Liver (tissue), 9 donors: ENCODE measurements around the gene PKD1L1. TPM values are rescaled to one million over a fixed set of nuclear protein-coding genes. Genes with fewer than 3 reads are reported as not detected.

Experiments
- DNase-seq: peaks from one replicate; pipeline ENCODE4 v3.0.0-alpha.2; 2017; ENCODE audit warnings: low spot score
- H3K27ac ChIP-seq, 2 donors: one replicate each; pipeline ENCODE4 v1.7.0; 2013; ENCODE audit warnings: inconsistent platforms in 2 of 2, low read length in 2 of 2, control low read depth in 1 of 2, low read depth in 1 of 2, mild to moderate bottlenecking in 1 of 2
- H3K27me3 ChIP-seq, 4 donors: one replicate each; pipeline versions ENCODE4 v1.6.1 to v1.7.0; 2013; ENCODE audit warnings: low read length in 3 of 4, inconsistent platforms in 1 of 4, mild to moderate bottlenecking in 1 of 4, moderate library complexity in 1 of 4; ENCODE audit not compliant: control insufficient read depth in 4 of 4, insufficient read depth in 4 of 4
- H3K36me3 ChIP-seq, 4 donors: one replicate each; pipeline versions ENCODE4 v1.6.1 to v1.7.0; 2013; ENCODE audit warnings: low read length in 3 of 4, mild to moderate bottlenecking in 3 of 4, low read depth in 1 of 4, moderate library complexity in 1 of 4; ENCODE audit not compliant: control insufficient read depth in 4 of 4, insufficient read depth in 3 of 4
- H3K4me1 ChIP-seq, 4 donors: one replicate each; pipeline versions ENCODE4 v1.6.1 to v1.7.0; 2013; ENCODE audit warnings: low read length in 3 of 4, mild to moderate bottlenecking in 3 of 4, moderate library complexity in 1 of 4; ENCODE audit not compliant: control insufficient read depth in 4 of 4, insufficient read depth in 4 of 4
- H3K4me3 ChIP-seq, 3 donors: one replicate each; pipeline versions ENCODE4 v1.6.1 to v1.7.0; 2013; ENCODE audit warnings: low read length in 3 of 3, control low read depth in 1 of 3, low read depth in 1 of 3, mild to moderate bottlenecking in 1 of 3
- H3K9ac ChIP-seq, 2 donors: one replicate each; pipeline ENCODE4 v1.7.0; 2013; ENCODE audit warnings: low read length in 2 of 2, mild to moderate bottlenecking in 2 of 2, moderate library complexity in 2 of 2, control low read depth in 1 of 2, low read depth in 1 of 2
- H3K9me3 ChIP-seq, 4 donors: one replicate each; pipeline versions ENCODE4 v1.6.1 to v1.7.0; 2013; ENCODE audit warnings: low read length in 3 of 4; ENCODE audit not compliant: control insufficient read depth in 4 of 4
- EGR1 ChIP-seq, 2 donors: IDR thresholded peaks; 2 replicates each; pipeline ENCODE4 v1.6.1; 2016 to 2018; ENCODE audit warnings: antibody characterized with exemption in 2 of 2, low read depth in 2 of 2
- FOXA1 ChIP-seq: IDR thresholded peaks from 2 replicates; pipeline ENCODE4 v1.6.1; 2016; ENCODE audit warnings: antibody characterized with exemption
- FOXA2 ChIP-seq: IDR thresholded peaks from 2 replicates; pipeline ENCODE4 v1.6.1; 2016; ENCODE audit warnings: antibody characterized with exemption
- GABPA ChIP-seq, 2 donors: IDR thresholded peaks in 1 of 2; conservative IDR thresholded peaks in 1 of 2; 2 replicates each; pipeline ENCODE4 v1.6.1; 2016; ENCODE audit warnings: antibody characterized with exemption in 2 of 2, mild to moderate bottlenecking in 1 of 2, moderate library complexity in 1 of 2
- HNF4A ChIP-seq, 2 donors: conservative IDR thresholded peaks; 2 replicates each; pipeline ENCODE4 v1.6.1; 2016; ENCODE audit warnings: antibody characterized with exemption in 2 of 2, mild to moderate bottlenecking in 2 of 2
- HNF4G ChIP-seq: IDR thresholded peaks from 2 replicates; pipeline ENCODE4 v1.6.1; 2016; ENCODE audit warnings: antibody characterized with exemption
- JUND ChIP-seq, 2 donors: IDR thresholded peaks; 2 replicates each; pipeline ENCODE4 v1.6.1; 2016; ENCODE audit warnings: antibody characterized with exemption in 2 of 2
- NR2F2 ChIP-seq: IDR thresholded peaks from 2 replicates; pipeline ENCODE4 v1.6.1; 2016; ENCODE audit warnings: antibody characterized with exemption
- RAD21 ChIP-seq, 2 donors: IDR thresholded peaks; 2 replicates each; pipeline ENCODE4 v1.6.1; 2016; ENCODE audit warnings: antibody characterized with exemption in 2 of 2, mild to moderate bottlenecking in 2 of 2
- RXRA ChIP-seq, 2 donors: IDR thresholded peaks; 2 replicates each; pipeline ENCODE4 v1.6.1; 2017 to 2018; ENCODE audit warnings: antibody characterized with exemption in 2 of 2, mild to moderate bottlenecking in 1 of 2
- SP1 ChIP-seq: IDR thresholded peaks from 2 replicates; pipeline ENCODE4 v1.6.1; 2018; ENCODE audit warnings: antibody characterized with exemption, mild to moderate bottlenecking
- TAF1 ChIP-seq: conservative IDR thresholded peaks from 2 replicates; pipeline ENCODE4 v1.6.1; 2016; ENCODE audit warnings: antibody characterized with exemption, mild to moderate bottlenecking
- YY1 ChIP-seq: IDR thresholded peaks from 2 replicates; pipeline ENCODE4 v1.6.1; 2016; ENCODE audit warnings: antibody characterized with exemption, mild to moderate bottlenecking
- WGBS: extraction: QIAGEN DNeasy Blood & Tissue Kit; methylation state at CpG from one replicate; pipeline ENCODE4 v1.1.7; 2013; 5-methylcytosine and 5-hydroxymethylcytosine counted together
- polyA plus RNA-seq, 2 donors: library from polyadenylated mRNA; stranded (reverse) in 1 of 2; unstranded in 1 of 2; fragments of 200-250 nt in 1 of 2; fragments of >200 nt in 1 of 2; fragmentation: Nextera tagmentation in 1 of 2; extraction: Ambion mirVana in 1 of 2; gene quantifications; one replicate each; pipeline versions ENCODE4 v1.2.1 to v1.2.3, GENCODE V29; 2013 to 2015
- total RNA-seq, 2 donors: library from RNA; depleted of rRNA; stranded (reverse); fragments of >200 nt; gene quantifications; one replicate each; pipeline ENCODE4 v1.2.3, GENCODE V29; 2014
- TF ChIP-seq, protein P1 (sequence below): IDR thresholded peaks from 2 replicates; pipeline ENCODE4 v1.6.1; 2016; ENCODE audit warnings: antibody characterized with exemption, mild to moderate bottlenecking
- TF ChIP-seq, protein P2 (sequence below): IDR thresholded peaks from 2 replicates; pipeline ENCODE4 v1.6.1; 2016; ENCODE audit warnings: antibody characterized with exemption
- TF ChIP-seq, protein P3 (sequence below): IDR thresholded peaks from 2 replicates; pipeline ENCODE4 v1.6.1; 2016; ENCODE audit warnings: antibody characterized with exemption
- TF ChIP-seq, protein P4 (sequence below): fragments of 150-350 bp; IDR thresholded peaks from 2 replicates; pipeline ENCODE4 v1.5.1; 2017; ENCODE audit warnings: improper control_type of control experiment, low read depth, low read length; ENCODE audit not compliant: missing input control
- TF ChIP-seq, protein P5 (sequence below): IDR thresholded peaks from 2 replicates; pipeline ENCODE4 v1.6.1; 2016; ENCODE audit warnings: antibody characterized with exemption
- donor health status: healthy.
- donor health status: healthy.
- donor health status: healthy.
- donor health status: healthy.
- donor health status: healthy.

PKD1L1 gene
- total and polyA plus RNA-seq, 4 donors = 0.08 to 0.25 (median 0.11) TPM

DNA sequence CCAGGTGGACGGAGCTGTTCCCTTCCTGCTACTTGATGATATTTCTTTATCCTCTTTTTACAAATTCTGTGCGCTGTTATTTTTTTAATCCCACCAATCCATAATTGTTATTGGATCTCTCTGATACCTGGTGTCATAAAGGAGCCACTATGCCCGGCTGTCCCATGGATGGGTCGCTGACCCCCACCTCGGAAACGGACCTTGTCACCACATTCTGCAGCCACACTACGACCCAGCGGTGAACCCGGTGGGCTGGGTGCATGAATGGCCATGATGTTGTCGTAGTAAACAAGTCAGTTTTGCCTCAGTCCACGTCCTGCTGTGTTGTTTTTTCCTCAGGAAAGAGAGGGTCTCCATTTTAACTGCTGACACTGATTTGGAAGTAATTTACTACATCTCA, 112.2 kb downstream of the PKD1L1 start:
- no peaks in the 10 kb centered on the region for H3K9me3 ChIP-seq
- no peaks in the 10 kb centered on the region for H3K36me3 ChIP-seq
- no peak for DNase-seq
- no peak overlapping the region for H3K27ac ChIP-seq
- no peak for TF ChIP-seq RXRA (IDR thresholded peaks at IDR 0.05)
- TF ChIP-seq NR2F2 = no peak
- no peaks in the 10 kb centered on the region for H3K27me3 ChIP-seq
- H3K4me1 ChIP-seq = no peaks in the 10 kb centered on the region
- H3K4me3 ChIP-seq = no peak overlapping the region
- WGBS = 82% methylated on average over 11 of the region's 11 CpGs
- no peak overlapping the region for H3K9ac ChIP-seq

DNA sequence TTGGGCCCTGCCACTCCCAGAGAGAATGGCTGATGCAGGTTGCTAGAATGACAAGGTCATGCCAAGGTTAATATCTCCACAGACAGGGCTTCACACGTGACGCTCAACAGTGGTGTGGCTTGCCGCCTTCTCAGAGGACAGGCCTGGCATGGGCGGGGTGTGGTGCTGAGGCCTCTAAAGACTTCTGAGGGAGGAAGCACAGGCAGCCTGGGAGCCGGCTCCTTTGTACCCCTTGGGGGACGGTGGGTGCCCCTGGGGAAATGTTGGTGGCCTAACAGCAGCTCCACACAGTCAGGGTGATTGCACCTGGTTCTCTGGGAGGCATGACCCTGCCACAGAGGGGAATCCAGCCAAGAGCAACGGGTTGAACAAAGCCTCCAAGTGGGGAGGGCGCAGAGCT, 115.1 kb downstream of the PKD1L1 start:
- 94% methylated on average over 8 of the region's 8 CpGs for WGBS
- H3K9ac ChIP-seq = no peak overlapping the region
- H3K4me1 ChIP-seq = peaks cover 0 to 7% (median 2%) of the 10 kb centered on the region in 4 donors
- DNase-seq = no peak
- TF ChIP-seq, protein P1, sequence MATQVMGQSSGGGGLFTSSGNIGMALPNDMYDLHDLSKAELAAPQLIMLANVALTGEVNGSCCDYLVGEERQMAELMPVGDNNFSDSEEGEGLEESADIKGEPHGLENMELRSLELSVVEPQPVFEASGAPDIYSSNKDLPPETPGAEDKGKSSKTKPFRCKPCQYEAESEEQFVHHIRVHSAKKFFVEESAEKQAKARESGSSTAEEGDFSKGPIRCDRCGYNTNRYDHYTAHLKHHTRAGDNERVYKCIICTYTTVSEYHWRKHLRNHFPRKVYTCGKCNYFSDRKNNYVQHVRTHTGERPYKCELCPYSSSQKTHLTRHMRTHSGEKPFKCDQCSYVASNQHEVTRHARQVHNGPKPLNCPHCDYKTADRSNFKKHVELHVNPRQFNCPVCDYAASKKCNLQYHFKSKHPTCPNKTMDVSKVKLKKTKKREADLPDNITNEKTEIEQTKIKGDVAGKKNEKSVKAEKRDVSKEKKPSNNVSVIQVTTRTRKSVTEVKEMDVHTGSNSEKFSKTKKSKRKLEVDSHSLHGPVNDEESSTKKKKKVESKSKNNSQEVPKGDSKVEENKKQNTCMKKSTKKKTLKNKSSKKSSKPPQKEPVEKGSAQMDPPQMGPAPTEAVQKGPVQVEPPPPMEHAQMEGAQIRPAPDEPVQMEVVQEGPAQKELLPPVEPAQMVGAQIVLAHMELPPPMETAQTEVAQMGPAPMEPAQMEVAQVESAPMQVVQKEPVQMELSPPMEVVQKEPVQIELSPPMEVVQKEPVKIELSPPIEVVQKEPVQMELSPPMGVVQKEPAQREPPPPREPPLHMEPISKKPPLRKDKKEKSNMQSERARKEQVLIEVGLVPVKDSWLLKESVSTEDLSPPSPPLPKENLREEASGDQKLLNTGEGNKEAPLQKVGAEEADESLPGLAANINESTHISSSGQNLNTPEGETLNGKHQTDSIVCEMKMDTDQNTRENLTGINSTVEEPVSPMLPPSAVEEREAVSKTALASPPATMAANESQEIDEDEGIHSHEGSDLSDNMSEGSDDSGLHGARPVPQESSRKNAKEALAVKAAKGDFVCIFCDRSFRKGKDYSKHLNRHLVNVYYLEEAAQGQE = no peak
- TF ChIP-seq, protein P2, sequence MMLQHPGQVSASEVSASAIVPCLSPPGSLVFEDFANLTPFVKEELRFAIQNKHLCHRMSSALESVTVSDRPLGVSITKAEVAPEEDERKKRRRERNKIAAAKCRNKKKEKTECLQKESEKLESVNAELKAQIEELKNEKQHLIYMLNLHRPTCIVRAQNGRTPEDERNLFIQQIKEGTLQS = no peak
- TF ChIP-seq, protein P3, sequence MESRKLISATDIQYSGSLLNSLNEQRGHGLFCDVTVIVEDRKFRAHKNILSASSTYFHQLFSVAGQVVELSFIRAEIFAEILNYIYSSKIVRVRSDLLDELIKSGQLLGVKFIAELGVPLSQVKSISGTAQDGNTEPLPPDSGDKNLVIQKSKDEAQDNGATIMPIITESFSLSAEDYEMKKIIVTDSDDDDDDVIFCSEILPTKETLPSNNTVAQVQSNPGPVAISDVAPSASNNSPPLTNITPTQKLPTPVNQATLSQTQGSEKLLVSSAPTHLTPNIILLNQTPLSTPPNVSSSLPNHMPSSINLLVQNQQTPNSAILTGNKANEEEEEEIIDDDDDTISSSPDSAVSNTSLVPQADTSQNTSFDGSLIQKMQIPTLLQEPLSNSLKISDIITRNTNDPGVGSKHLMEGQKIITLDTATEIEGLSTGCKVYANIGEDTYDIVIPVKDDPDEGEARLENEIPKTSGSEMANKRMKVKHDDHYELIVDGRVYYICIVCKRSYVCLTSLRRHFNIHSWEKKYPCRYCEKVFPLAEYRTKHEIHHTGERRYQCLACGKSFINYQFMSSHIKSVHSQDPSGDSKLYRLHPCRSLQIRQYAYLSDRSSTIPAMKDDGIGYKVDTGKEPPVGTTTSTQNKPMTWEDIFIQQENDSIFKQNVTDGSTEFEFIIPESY = no peak
- TF ChIP-seq, protein P4, sequence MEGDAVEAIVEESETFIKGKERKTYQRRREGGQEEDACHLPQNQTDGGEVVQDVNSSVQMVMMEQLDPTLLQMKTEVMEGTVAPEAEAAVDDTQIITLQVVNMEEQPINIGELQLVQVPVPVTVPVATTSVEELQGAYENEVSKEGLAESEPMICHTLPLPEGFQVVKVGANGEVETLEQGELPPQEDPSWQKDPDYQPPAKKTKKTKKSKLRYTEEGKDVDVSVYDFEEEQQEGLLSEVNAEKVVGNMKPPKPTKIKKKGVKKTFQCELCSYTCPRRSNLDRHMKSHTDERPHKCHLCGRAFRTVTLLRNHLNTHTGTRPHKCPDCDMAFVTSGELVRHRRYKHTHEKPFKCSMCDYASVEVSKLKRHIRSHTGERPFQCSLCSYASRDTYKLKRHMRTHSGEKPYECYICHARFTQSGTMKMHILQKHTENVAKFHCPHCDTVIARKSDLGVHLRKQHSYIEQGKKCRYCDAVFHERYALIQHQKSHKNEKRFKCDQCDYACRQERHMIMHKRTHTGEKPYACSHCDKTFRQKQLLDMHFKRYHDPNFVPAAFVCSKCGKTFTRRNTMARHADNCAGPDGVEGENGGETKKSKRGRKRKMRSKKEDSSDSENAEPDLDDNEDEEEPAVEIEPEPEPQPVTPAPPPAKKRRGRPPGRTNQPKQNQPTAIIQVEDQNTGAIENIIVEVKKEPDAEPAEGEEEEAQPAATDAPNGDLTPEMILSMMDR = no peak
- TF ChIP-seq RXRA (IDR thresholded peaks at IDR 0.05) = no peak
- TF ChIP-seq FOXA1 = no peak
- TF ChIP-seq JUND (IDR thresholded peaks at IDR 0.05) = no peak
- TF ChIP-seq, protein P5, sequence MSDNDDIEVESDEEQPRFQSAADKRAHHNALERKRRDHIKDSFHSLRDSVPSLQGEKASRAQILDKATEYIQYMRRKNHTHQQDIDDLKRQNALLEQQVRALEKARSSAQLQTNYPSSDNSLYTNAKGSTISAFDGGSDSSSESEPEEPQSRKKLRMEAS = no peak
- TF ChIP-seq HNF4A (conservative IDR thresholded peaks at IDR 0.05) = no peak
- TF ChIP-seq TAF1 = no peak
- TF ChIP-seq HNF4G = no peak
- no peak for TF ChIP-seq SP1
- TF ChIP-seq FOXA2 = no peak
- no peak for TF ChIP-seq NR2F2
- no peak for TF ChIP-seq EGR1 (IDR thresholded peaks at IDR 0.05; ENCODE audit: low read depth in 2 of 2)
- no peak for TF ChIP-seq GABPA (IDR thresholded peaks at IDR 0.05 in 1 of 2, conservative IDR thresholded peaks at IDR 0.05 in 1 of 2)
- TF ChIP-seq RAD21 (IDR thresholded peaks at IDR 0.05) = no peak
- TF ChIP-seq YY1 = no peak
- no peaks in the 10 kb centered on the region for H3K27me3 ChIP-seq
- no peaks in the 10 kb centered on the region for H3K9me3 ChIP-seq
- no peaks in the 10 kb centered on the region for H3K36me3 ChIP-seq
- H3K4me3 ChIP-seq = no peak overlapping the region
- no peak overlapping the region for H3K27ac ChIP-seq
